ENCODE results near the gene NOP53.

NOP53 gene

GRCh38 chr19:47756627-47756929 is 11.2 kb downstream of the NOP53 start:
- no peak overlapping the region for H3K4me3 ChIP-seq (ENCODE audit: low read length)
- DNase-seq (ENCODE audit: low read depth): no peak
- no peak for TF ChIP-seq CTCF (conservative IDR thresholded peaks at IDR 0.05; ENCODE audit: low read length)

GRCh38 chr19:47756953-47757608 is 11.7 kb downstream of the NOP53 start:
- H3K4me3 ChIP-seq (ENCODE audit: low read length): no peak overlapping the region
- TF ChIP-seq CTCF (conservative IDR thresholded peaks at IDR 0.05; ENCODE audit: low read length): no peak
- no peak for DNase-seq (ENCODE audit: low read depth)

- no peak overlapping the region for H3K4me3 ChIP-seq (ENCODE audit: low read length)
- TF ChIP-seq CTCF (conservative IDR thresholded peaks at IDR 0.05; ENCODE audit: low read length): no peak
- no peak for DNase-seq (ENCODE audit: low read depth)
Measured at GRCh38 chr19:47757617-47758442, 12.5 kb downstream of the NOP53 start.

GRCh38 chr19:47758443-47758804 is 13.1 kb downstream of the NOP53 start:
- no peak overlapping the region for H3K4me3 ChIP-seq (ENCODE audit: low read length)
- TF ChIP-seq CTCF (conservative IDR thresholded peaks at IDR 0.05; ENCODE audit: low read length): no peak
- DNase-seq (ENCODE audit: low read depth): no peak

DNA sequence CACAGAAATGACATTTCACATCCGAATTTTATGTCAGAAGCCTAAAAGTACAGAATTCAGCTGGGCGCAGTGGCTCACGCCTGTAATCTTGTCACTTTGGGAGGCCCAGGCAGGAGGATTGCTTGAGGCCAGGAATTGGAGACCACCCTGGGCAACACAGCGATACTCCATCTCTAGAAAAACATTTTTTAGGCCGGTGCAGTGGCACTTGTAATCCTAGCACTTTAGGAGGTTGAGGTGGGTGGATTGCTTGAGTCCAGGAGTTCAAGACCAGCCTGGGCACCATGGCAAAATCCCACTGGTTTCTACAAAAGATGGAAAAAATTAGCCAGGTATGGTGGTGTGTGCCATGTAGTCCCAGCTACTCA is 15.3 kb downstream of the NOP53 start:
- H3K4me3 ChIP-seq (ENCODE audit: low read length): no peak overlapping the region
- no peak for DNase-seq (ENCODE audit: low read depth)

DNA sequence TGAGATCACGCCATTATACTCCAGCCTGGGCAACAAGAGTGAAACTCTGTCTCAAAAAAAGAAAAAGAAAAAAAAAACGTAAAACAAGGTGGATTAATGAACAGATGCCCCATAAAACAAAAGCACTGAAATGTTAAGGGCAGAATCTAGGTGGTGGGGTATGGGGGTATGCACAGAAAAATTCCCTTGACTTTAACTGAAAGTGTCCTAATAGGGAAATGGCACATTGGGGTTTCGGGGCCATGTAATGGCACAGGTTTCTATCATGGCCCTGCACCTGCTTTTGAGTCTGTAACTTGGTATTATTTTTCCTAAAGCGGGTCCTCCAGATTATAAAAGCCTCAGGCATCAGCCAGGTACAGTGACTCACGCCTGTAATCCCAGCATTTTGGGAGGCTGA is 16.2 kb downstream of the NOP53 start:
- no peak for TF ChIP-seq CTCF (conservative IDR thresholded peaks at IDR 0.05; ENCODE audit: low read length)
- DNase-seq (ENCODE audit: low read depth): no peak
- H3K4me3 ChIP-seq (ENCODE audit: low read length): no peak overlapping the region

More for the DNA sequence above, 15.3 kb downstream of the NOP53 start:
- no peak for TF ChIP-seq CTCF (conservative IDR thresholded peaks at IDR 0.05; ENCODE audit: low read length)

- no peak for DNase-seq (ENCODE audit: low read depth)
- TF ChIP-seq CTCF (conservative IDR thresholded peaks at IDR 0.05; ENCODE audit: low read length): no peak
Measured at GRCh38 chr19:47762151-47762550, 16.8 kb downstream of the NOP53 start.

More at GRCh38 chr19:47762151-47762550, 16.8 kb downstream of the NOP53 start:
- no peak overlapping the region for H3K4me3 ChIP-seq (ENCODE audit: low read length)
